ENCODE results near the gene EIF2B2.
"Not testable (repeated sequence)": the region's sequence is repeated elsewhere in the genome, so short reads cannot be mapped to it uniquely, and the experiment has no call there.

Gene EIF2B2

DNA sequence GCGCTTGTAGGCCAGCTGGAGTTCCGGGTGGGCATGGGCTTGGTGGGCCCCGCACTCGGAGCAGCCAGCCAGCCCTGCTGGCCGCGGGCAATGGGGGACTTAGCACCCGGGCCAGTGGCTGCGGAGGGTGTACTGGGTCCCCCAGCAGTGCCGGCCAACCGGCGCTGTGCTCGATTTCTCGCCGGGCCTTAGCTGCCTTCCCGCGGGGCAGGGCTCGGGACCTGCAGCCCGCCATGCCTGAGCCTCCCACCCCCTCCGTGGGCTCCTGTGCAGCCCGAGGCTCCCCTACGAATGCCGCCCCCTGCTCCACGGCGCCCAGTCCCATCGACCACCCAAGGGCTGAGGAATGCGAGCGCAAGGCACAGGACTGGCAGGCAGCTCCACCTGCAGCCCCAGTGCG lies 8.5 kb upstream of the EIF2B2 start:
- not testable (repeated sequence) for DNase-seq (ENCODE audit: low read depth)

GRCh38 chr14:74995781-74996180 lies 6.9 kb upstream of the EIF2B2 start:
- not testable (repeated sequence) for DNase-seq (ENCODE audit: low read depth)

GRCh38 chr14:75001261-75001660 lies 1.5 kb upstream of the EIF2B2 start:
- no peak for DNase-seq (ENCODE audit: low read depth)

- no peak for DNase-seq (ENCODE audit: low read depth)
Measured at GRCh38 chr14:75001899-75002298, 822 bp upstream of the EIF2B2 start.

DNA sequence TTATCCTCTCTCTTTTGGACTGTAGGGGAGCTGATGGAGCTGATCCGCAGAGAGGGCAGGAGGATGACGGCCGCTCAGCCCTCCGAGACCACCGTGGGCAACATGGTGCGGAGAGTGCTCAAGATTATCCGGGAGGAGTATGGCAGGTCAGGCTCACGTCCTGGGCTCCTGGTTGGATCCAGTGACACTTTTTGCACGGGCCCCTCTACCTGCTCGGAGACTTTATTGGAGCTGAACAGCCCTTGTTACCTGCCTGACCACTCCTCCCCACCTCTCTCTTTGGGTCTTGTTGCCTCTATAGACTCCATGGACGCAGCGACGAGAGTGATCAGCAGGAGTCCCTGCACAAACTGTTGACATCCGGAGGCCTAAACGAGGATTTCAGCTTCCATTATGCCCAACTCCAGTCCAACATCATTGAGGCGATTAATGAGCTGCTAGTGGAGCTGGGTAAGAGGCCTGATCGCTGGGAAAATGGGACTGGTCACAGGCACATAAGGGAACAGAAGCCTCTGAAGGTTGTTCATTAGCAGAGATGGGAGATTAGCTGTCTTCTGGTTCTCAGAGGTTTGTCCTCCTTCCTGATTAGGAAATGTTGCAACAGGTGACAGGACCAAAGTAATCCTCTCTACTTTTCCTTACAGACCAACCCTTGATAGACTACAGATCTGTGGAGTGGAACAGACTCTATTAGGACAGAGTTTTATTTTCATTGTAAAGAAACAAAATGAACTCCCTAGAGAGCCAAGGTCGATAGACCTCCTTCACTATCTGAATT lies 718 bp downstream of the EIF2B2 start:
- DNase-seq (ENCODE audit: low read depth): no peak

DNA sequence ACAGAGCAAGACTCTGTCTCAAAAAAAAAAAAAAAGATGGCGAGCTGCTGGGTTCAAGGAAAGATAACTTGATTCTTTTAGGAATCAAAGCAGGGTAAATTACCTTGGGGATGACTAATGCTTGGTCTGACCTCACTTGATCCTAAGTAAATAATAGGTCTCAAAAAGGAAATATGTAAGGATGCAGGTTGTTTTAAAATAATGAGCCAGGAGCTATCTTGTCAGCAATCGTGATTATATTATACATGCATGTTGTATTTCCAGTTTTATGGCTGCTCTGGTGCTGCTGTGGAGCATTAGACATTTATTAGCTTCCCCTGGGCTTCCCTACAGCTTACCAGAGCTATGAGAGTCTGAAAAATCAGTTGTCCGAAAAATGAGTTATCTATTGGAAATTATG lies 2.6 kb downstream of the EIF2B2 start:
- no peak for DNase-seq (ENCODE audit: low read depth)

- no peak for DNase-seq (ENCODE audit: low read depth)
Measured at GRCh38 chr14:75009176-75009575, 6.5 kb downstream of the EIF2B2 start.

GRCh38 chr14:75010472-75011093 lies 7.9 kb downstream of the EIF2B2 start:
- DNase-seq (ENCODE audit: low read depth): no peak

DNA sequence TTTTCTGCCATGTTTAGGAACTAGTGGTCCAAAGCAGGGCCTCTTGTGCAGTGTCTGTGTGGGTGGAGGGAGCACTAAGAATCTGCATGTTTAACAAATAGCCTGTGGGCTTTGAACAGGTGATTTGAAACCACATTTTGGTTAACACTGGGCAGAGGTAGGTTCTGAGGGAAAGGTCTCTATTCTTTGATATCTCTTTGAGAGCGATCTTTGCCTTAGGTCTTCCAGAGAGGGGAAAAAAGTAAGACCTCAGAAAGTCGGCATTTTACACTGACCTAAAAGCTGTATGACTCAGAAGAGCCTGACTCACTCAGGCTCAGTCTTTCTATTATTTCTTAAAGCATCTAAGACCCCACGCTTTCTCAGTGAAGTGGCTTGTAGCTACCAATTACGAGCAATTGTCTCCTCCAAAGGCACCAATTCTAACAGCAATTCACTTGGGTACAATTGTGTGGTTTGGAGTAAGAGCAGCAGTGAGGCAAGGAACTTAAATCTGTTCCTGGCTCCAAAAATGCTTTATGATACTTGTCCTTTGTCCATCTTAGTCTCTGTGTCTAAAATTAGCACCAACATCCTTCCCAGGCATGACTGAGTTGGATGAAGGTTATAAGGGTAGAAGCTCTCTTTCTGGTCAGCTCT lies 8.8 kb downstream of the EIF2B2 start:
- DNase-seq (ENCODE audit: low read depth): no peak

DNA sequence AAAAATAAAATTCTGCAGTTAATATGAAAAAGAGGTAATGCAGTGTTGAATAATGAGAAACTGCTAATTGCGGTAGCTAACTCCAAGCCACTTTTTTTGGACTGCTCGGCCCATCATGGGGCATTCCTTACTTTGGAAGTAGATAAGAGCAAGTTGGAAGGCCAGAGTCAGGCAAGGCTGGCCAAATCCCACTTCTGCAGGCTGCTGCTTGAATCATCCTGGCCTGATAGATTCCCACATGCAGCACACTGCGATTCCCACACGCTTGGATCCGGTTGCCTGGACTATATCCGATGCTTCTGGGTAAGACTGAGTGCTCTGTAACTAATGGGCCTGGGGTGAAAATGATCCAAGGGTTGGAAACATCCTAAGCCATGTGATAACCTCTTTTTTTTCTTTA lies 10.6 kb downstream of the EIF2B2 start:
- DNase-seq (ENCODE audit: low read depth): no peak

DNA sequence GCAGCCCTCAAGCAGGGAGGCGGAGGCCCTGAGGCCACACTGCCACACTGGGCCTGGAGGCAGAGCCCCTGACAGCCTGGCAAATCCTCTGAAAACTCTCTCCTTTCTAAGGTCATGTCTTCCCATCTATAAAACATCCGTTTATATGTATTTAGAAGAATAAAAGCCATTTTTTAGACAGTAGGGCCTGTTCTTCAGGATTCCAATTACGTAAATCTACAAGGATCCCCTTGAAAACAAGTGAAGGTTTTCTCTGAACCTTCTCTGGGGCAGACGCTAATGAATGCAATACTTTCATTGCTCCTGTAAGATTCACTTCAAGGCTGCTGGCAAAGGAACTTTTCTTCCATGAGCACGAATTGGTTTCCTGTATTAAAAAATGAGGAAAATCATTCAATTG lies 12.8 kb downstream of the EIF2B2 start:
- no peak for DNase-seq (ENCODE audit: low read depth)

DNA sequence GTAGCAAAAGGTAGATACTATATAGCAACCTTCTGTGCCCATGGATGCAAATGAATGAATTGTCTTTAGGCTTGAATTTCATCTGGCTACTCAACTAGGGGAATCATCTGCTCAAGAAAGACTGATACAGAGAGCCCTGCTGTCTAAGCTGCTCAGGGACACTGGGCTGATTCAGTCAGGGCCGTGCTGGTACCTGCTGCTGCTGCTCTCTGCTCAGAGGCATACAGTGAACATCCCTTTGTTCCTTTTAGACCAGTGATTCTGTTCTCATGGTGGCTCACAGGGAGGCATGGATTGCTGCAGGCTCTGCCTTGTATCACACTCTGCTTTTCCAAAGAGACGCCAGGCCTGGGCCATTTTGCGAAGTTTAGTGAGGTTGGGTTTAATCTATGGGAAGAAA lies 14.1 kb downstream of the EIF2B2 start:
- DNase-seq (ENCODE audit: low read depth): no peak

DNA sequence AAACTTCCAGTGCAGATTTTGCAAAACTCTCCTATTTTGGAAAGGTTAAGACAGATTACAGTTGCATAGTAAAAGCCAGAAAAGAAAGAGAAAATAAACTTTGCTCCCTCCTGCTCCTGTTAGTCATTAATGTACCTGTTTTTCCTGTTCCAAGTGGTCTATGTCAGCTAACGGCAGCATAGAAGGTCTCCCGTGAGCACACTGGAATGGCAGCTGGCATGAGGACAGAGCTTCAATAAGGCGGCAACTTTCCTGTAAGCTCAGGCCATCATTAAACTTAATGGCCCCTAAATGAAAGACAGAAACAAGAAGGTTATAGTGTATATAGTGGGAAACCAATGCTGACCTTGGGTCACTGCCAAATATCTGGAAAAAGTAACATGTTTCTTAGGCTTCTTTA lies 16.0 kb downstream of the EIF2B2 start:
- DNase-seq (ENCODE audit: low read depth): no peak

DNA sequence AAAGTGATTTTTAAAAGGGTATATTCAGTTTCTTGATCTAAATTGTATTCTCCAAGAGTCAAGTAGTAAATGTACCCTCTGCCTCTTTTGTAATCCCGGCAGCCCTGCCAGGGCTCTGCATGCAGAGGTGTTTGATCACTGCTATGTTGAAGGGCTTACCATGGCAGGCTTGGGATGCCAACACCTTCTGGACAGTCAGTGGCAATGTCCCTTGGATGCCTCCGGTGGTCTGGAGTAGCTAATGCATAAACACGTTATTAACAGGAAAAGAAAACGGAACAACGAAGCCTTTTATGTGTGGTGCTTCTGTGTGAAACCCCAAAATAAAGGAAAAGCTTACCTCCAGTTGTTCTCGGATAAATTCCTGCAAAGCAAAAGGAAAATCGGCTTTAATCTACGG lies 19.9 kb downstream of the EIF2B2 start:
- DNase-seq (ENCODE audit: low read depth): no peak

GRCh38 chr14:75023108-75023507 lies 20.4 kb downstream of the EIF2B2 start:
- no peak for DNase-seq (ENCODE audit: low read depth)

GRCh38 chr14:75025082-75025481 lies 22.4 kb downstream of the EIF2B2 start:
- no peak for DNase-seq (ENCODE audit: low read depth)

DNA sequence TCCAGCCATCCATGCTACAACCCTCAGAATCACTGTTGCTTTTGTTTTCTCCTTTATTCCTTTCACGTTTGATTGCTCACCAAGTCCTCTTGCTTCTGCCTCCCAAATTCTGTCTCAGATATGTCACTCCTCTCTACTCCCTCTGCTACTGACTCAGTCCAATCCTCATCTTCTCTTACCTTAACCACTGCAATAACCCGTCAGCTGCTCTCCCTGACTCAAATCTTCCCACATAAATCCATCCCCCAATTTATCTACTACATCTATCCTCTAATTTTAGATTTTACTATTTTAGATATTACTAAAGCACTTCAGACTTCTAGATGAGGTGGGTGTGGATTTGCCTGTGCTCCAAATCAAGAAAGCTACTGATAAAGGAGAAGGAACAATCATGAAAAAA lies 23.2 kb downstream of the EIF2B2 start:
- DNase-seq (ENCODE audit: low read depth): no peak

GRCh38 chr14:75030147-75030546 lies 27.4 kb downstream of the EIF2B2 start:
- no peak for DNase-seq (ENCODE audit: low read depth)

GRCh38 chr14:75032939-75033338 lies 30.2 kb downstream of the EIF2B2 start:
- no peak for DNase-seq (ENCODE audit: low read depth)

DNA sequence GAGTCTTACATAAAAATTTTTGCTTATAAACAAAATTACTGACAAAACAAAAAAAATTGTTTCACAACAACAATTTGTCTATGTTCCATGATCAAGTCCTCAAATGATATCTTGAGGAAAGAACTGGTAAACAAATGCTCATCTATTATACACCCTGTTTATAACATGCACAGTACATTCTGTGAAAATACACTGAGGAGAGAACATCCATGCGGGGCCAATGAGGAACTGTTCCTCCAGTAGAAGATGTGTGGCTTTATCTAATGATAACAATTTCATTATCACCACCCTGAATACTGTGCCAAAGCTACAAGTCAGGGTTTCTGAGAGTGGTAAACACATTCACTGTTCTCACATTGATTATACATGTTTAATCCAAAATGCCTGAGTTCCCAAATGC lies 37.8 kb downstream of the EIF2B2 start:
- DNase-seq (ENCODE audit: low read depth): no peak

GRCh38 chr14:75040959-75041358 lies 38.2 kb downstream of the EIF2B2 start:
- no peak for DNase-seq (ENCODE audit: low read depth)

GRCh38 chr14:75041613-75042012 lies 38.9 kb downstream of the EIF2B2 start:
- DNase-seq (ENCODE audit: low read depth): no peak

DNA sequence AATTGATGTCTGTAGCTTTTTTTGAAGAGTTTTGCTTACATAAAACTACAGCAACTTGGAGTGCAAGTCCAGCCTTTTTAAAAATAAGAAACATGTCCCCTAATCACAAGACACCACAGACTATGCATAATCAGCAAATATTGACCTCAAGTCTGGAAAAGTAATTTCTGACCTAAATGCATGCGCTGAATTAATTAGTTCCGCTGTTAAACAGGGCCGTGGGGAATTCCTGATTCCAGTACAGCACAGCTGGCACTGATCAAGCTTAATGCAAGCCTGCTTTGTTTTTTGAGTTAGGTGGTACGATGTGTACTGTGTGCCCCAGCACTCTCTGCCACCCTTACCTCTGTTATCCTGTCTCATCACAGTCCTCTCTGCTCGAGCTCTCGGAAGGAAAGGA lies 39.3 kb downstream of the EIF2B2 start:
- DNase-seq (ENCODE audit: low read depth): no peak

All from activated T-helper 1 cell treated with Interleukin-2 at 50 U/mL for 16 hours (primary cell).